Colonic mucosa (tissue), 4 donors: Measurements from ENCODE around the gene MYO15A. TPM values are rescaled to one million over a fixed set of nuclear protein-coding genes. Genes with fewer than 3 reads are reported as not detected.
A peak's percentile ranks its signal among the peaks of the same experiment; 100 is the strongest.

Experiments
- DNase-seq: peaks from one replicate; pipeline ENCODE4 v3.0.0-alpha.2; 2020
- H3K27ac ChIP-seq: fragments of 200-600 bp; one replicate; pipeline ENCODE4 v1.8.0; 2021
- H3K27me3 ChIP-seq: fragments of 200-600 bp; one replicate; pipeline ENCODE4 v1.8.0; 2021
- H3K36me3 ChIP-seq: fragments of 200-600 bp; one replicate; pipeline ENCODE4 v1.8.0; 2021
- H3K4me1 ChIP-seq: fragments of 200-600 bp; one replicate; pipeline ENCODE4 v1.8.0; 2021; ENCODE audit warnings: mild to moderate bottlenecking
- H3K4me3 ChIP-seq: fragments of 200-600 bp; one replicate; pipeline ENCODE4 v1.8.0; 2021
- H3K9ac ChIP-seq, 2 donors: one replicate each; pipeline ENCODE4 v1.7.0; 2013; ENCODE audit warnings: control low read depth in 2 of 2, low read depth in 2 of 2, low read length in 2 of 2
- H3K9me3 ChIP-seq: fragments of 200-600 bp; one replicate; pipeline ENCODE4 v1.8.0; 2021
- CTCF ChIP-seq: fragments of 200-600 bp; IDR thresholded peaks from one replicate; pipeline ENCODE4 v1.8.0; 2022; ENCODE audit warnings: antibody characterized with exemption, mild to moderate bottlenecking
- intact Hi-C: fragments of 100-400 bp; cut with DNase I; formaldehyde crosslinking; loops from one replicate; pipeline ENCODE4 v1.14.1; 2022
- total RNA-seq, 2 donors: library from RNA; stranded (reverse); fragmentation: NEBNext Ultra II Directional in 1 of 2; extraction: Animal tissue kit (Norgen Biotek cat#: 25700) in 1 of 2; gene quantifications; one replicate each; pipeline ENCODE4 v1.2.1, GENCODE V29; 2021
- donor health status: healthy.
- donor health status: DM: no; HTN: no; CAD: no.
- donor health status: DM: no; HTN: no; CAD: no.

The MYO15A gene
- total RNA-seq, 2 donors from 2014 or later, result 1.1 to 1.4 TPM

GRCh38 chr17:18155179-18155578, 46.6 kb downstream of the MYO15A start:
- intact Hi-C loops, result no loop called here
- no peak for TF ChIP-seq CTCF
- H3K4me1 ChIP-seq, result no peaks in the 10 kb centered on the region
- no peaks in the 10 kb centered on the region for H3K36me3 ChIP-seq
- H3K9ac ChIP-seq, result no peak overlapping the region
- no peaks in the 10 kb centered on the region for H3K27me3 ChIP-seq
- H3K4me3 ChIP-seq, result no peak overlapping the region
- no peak overlapping the region for H3K27ac ChIP-seq
- DNase-seq, result no peak
- H3K9me3 ChIP-seq, result no peaks in the 10 kb centered on the region

- Histone ChIP-seq H3K9ac (no peak overlapping the region), H3K9me3 (no peaks in the 10 kb centered on the region), H3K4me1 (no peaks in the 10 kb centered on the region), H3K36me3 (no peaks in the 10 kb centered on the region), H3K4me3 (no peak overlapping the region), H3K27me3 (no peaks in the 10 kb centered on the region), H3K27ac (no peak overlapping the region)
- no peak for DNase-seq
- TF ChIP-seq CTCF, result no peak
- intact Hi-C loops, result no loop called here
Measured at GRCh38 chr17:18156171-18156975, 47.8 kb downstream of the MYO15A start.

- H3K9me3 ChIP-seq, result no peaks in the 10 kb centered on the region
- no peak for DNase-seq
- H3K9ac ChIP-seq, result peak overlapping the region in 1 of 2 donors; percentile 2
- intact Hi-C loops, result no loop called here
- H3K27me3 ChIP-seq, result no peaks in the 10 kb centered on the region
- no peak overlapping the region for H3K27ac ChIP-seq
- no peak for TF ChIP-seq CTCF
- no peaks in the 10 kb centered on the region for H3K4me1 ChIP-seq
- no peak overlapping the region for H3K4me3 ChIP-seq
- no peaks in the 10 kb centered on the region for H3K36me3 ChIP-seq
Measured at GRCh38 chr17:18156976-18157280, 48.4 kb downstream of the MYO15A start.

GRCh38 chr17:18157354-18157985, 48.9 kb downstream of the MYO15A start:
- peak overlapping the region in 1 of 2 donors; percentile 2 for H3K9ac ChIP-seq
- no peaks in the 10 kb centered on the region for H3K4me1 ChIP-seq
- H3K4me3 ChIP-seq, result no peak overlapping the region
- DNase-seq, result no peak
- H3K27ac ChIP-seq, result no peak overlapping the region
- intact Hi-C loops, result no loop called here
- H3K36me3 ChIP-seq, result no peaks in the 10 kb centered on the region
- no peak for TF ChIP-seq CTCF
- H3K9me3 ChIP-seq, result no peaks in the 10 kb centered on the region
- no peaks in the 10 kb centered on the region for H3K27me3 ChIP-seq

GRCh38 chr17:18158022-18158600, 49.6 kb downstream of the MYO15A start:
- peak; percentile 99 for DNase-seq
- H3K9me3 ChIP-seq, result no peaks in the 10 kb centered on the region
- TF ChIP-seq CTCF, result no peak
- H3K4me3 ChIP-seq, result peak overlapping the region; percentile 43
- no peaks in the 10 kb centered on the region for H3K36me3 ChIP-seq
- H3K27ac ChIP-seq, result peak overlapping the region; percentile 23
- intact Hi-C loops, result no loop called here
- H3K27me3 ChIP-seq, result no peaks in the 10 kb centered on the region
- H3K4me1 ChIP-seq, result no peaks in the 10 kb centered on the region
- peak overlapping the region; percentile 51 to 62 for H3K9ac ChIP-seq
